GM12878 (cell line): ENCODE measurements around the gene GPR108. TPM values are rescaled to one million over a fixed set of nuclear protein-coding genes. Genes with fewer than 3 reads are reported as not detected.

Experiments used
- ATAC-seq: fragments of 200-7000 bp; cut with Tn5 transposase; 3 replicates; pipeline ENCODE4 v1.9.1; 2020; ENCODE audit warnings: mild to moderate bottlenecking, moderate library complexity
- BruUV-seq: library from RNA; stranded (reverse); fragments of 400-500 nt; replicated peaks from 2 replicates; lab custom pipeline; 2021; lab: Mats Ljungman, UMichigan
- CTCF ChIA-PET: fragments of 300-600 bp; sonication (Branson Sonifier 250); formaldehyde crosslinking; extraction: SDS; loops from one replicate; lab custom pipeline; 2021; ENCODE audit warnings: inconsistent platforms; lab: Yijun Ruan, JAX
- POLR2A ChIA-PET: fragments of 350-600 bp; formaldehyde crosslinking; extraction: SDS; loops from one replicate; lab custom pipeline; 2021; ENCODE audit warnings: inconsistent platforms; lab: Charles Lee
- RAD21 ChIA-PET: fragments of 300-600 bp; sonication (Branson Sonifier 250); formaldehyde crosslinking; loops from one replicate; lab custom pipeline; 2023; ENCODE audit warnings: antibody characterized with exemption; ENCODE audit not compliant: unreplicated experiment; lab: Charles Lee
- SMC1A ChIA-PET: fragments of 300-600 bp; sonication (Branson Sonifier 250); formaldehyde crosslinking; loops from one replicate; lab custom pipeline; 2023; ENCODE audit not compliant: unreplicated experiment, uncharacterized antibody; lab: Charles Lee
- DNase-seq: peaks from one replicate; pipeline ENCODE4 v3.0.0-alpha.2; 2011; ENCODE audit warnings: low read depth, low spot score
- FAIRE-seq: peaks from 3 replicates; lab custom pipeline; 2011; peaks lifted over from hg19 to GRCh38; lab: Jason Lieb, UNC
- H2AFZ ChIP-seq: 2 replicates; pipeline ENCODE4 v1.6.0; 2011; ENCODE audit warnings: low read depth, low read length, control low read depth; ENCODE audit not compliant: control insufficient read depth
- H3K27ac ChIP-seq: 2 replicates; pipeline ENCODE4 v1.5.1; 2011; ENCODE audit warnings: control low read depth; ENCODE audit not compliant: control insufficient read depth, insufficient read depth
- H3K27me3 ChIP-seq, 2 experiments: replicated peaks in 1 of 2; 2 replicates each; pipeline versions ENCODE4 v1.6.0 to v1.6.1; 2011; ENCODE audit warnings: low read length in 1 of 2; ENCODE audit not compliant: control insufficient read depth in 2 of 2, insufficient read depth in 2 of 2
- H3K36me3 ChIP-seq, 2 experiments: 2 replicates each; pipeline ENCODE4 v1.5.1; 2011; ENCODE audit warnings: low read length in 1 of 2; ENCODE audit not compliant: control insufficient read depth in 2 of 2, insufficient read depth in 2 of 2
- H3K4me1 ChIP-seq: 2 replicates; pipeline ENCODE4 v1.6.1; 2011; ENCODE audit warnings: mild to moderate bottlenecking, low read length, moderate library complexity, mixed read lengths; ENCODE audit not compliant: control insufficient read depth, insufficient read depth
- H3K4me2 ChIP-seq: 2 replicates; pipeline ENCODE4 v1.6.0; 2011; ENCODE audit warnings: control low read depth; ENCODE audit not compliant: control insufficient read depth, insufficient read depth
- H3K4me3 ChIP-seq: fragments of 200-600 bp; sonication (generic); 2 replicates; pipeline ENCODE4 v1.5.1; 2016
- H3K79me2 ChIP-seq: 2 replicates; pipeline ENCODE4 v1.6.0; 2011; ENCODE audit warnings: low read length; ENCODE audit not compliant: control insufficient read depth, insufficient read depth
- H3K9ac ChIP-seq: 2 replicates; pipeline ENCODE4 v1.8.0; 2011; ENCODE audit warnings: low read length, control low read depth, mixed read lengths; ENCODE audit not compliant: control insufficient read depth, insufficient read depth
- H3K9me3 ChIP-seq: replicated peaks from 3 replicates; pipeline ENCODE4 v1.5.1; 2011; ENCODE audit warnings: mild to moderate bottlenecking, low read length; ENCODE audit not compliant: control insufficient read depth, insufficient read depth
- H4K20me1 ChIP-seq: 2 replicates; pipeline ENCODE4 v1.6.0; 2011; ENCODE audit not compliant: control insufficient read depth, insufficient read depth
- ASH2L ChIP-seq: fragments of 300-600, 200-600 bp; sonication (generic); IDR thresholded peaks from 2 replicates; pipeline ENCODE4 v1.6.1; 2017; ENCODE audit warnings: low read depth, mild to moderate bottlenecking, borderline replicate concordance
- CTCF ChIP-seq, 3 experiments: IDR thresholded peaks in 2 of 3; conservative IDR thresholded peaks in 1 of 3; 2 replicates each; pipeline ENCODE4 v1.5.1; 2011; ENCODE audit warnings: low read depth in 3 of 3, low read length in 3 of 3, mild to moderate bottlenecking in 3 of 3, control low read depth in 2 of 3, moderate library complexity in 2 of 3, inconsistent platforms in 1 of 3, mixed read lengths in 1 of 3; ENCODE audit not compliant: control insufficient read depth in 2 of 3, insufficient read depth in 1 of 3; ENCODE audit errors: extremely low read depth in 1 of 3
- KDM1A ChIP-seq: fragments of 200-600 bp; sonication (generic); IDR thresholded peaks from 2 replicates; pipeline ENCODE4 v1.6.1; 2016; ENCODE audit warnings: borderline replicate concordance
- NBN ChIP-seq: fragments of 450-650 bp; IDR thresholded peaks from 2 replicates; pipeline ENCODE4 v1.6.1; 2016
- PBX3 ChIP-seq: IDR thresholded peaks from 2 replicates; pipeline ENCODE4 v1.6.1; 2011; ENCODE audit warnings: mild to moderate bottlenecking, low read depth, low read length, moderate library complexity; ENCODE audit not compliant: insufficient replicate concordance
- PKNOX1 ChIP-seq: fragments of 450-650 bp; IDR thresholded peaks from 2 replicates; pipeline ENCODE4 v1.6.1; 2016; ENCODE audit warnings: mild to moderate bottlenecking
- ZNF274 ChIP-seq: IDR thresholded peaks from one replicate; pipeline ENCODE4 v1.8.0; 2011; ENCODE audit not compliant: insufficient read length, insufficient read depth
- WGBS: methylation state at CpG from one replicate; pipeline ENCODE4 v1.1.6; 2016; ENCODE audit warnings: low lambda C conversion rate; ENCODE audit not compliant: insufficient replicate concordance, insufficient coverage; ENCODE audit errors: missing lambda C conversion rate; 5-methylcytosine and 5-hydroxymethylcytosine counted together
- in situ Hi-C: fragments of 300-500 bp; cut with MboI; formaldehyde crosslinking; loops from 9 replicates; pipeline ENCODE4 v1.14.3; 2018; ENCODE audit warnings: mixed read lengths
- intact Hi-C: fragments of 100-400 bp; cut with micrococcal nuclease; formaldehyde crosslinking; loops from one replicate; pipeline ENCODE4 v1.14.2; 2022; ENCODE audit not compliant: unreplicated experiment
- polyA plus RNA-seq, 11 experiments: library from polyadenylated mRNA; depleted of rRNA in 4 of 11; unstranded in 6 of 11; stranded (reverse) in 5 of 11; fragments of >200 nt; fragmentation: Nextera tagmentation in 4 of 11; fragmentation: Illumina TruSeq in 1 of 11; extraction: Ambion mirVana in 4 of 11; extraction: Trizol in 1 of 11; gene quantifications; 1 replicate in 1 of 11; 2 replicates in 10 of 11; pipeline versions ENCODE4 v1.2.1 to v1.2.3, GENCODE V29; 2011 to 2016; ENCODE audit warnings: inconsistent platforms in 2 of 11, missing spikeins in 2 of 11, low read depth in 1 of 11
- total RNA-seq, 4 experiments: library from RNA; depleted of rRNA in 3 of 4; stranded (reverse); fragments of >200 nt in 3 of 4; fragmentation: Illumina TruSeq in 1 of 4; extraction: Trizol in 1 of 4; gene quantifications; 2 replicates each; pipeline versions ENCODE4 v1.2.1 to v1.2.3, GENCODE V29; 2013 to 2021

The GPR108 gene
- total and polyA plus RNA-seq, 10 of the 15 experiments (the other 5 are each of a cell fraction or from before 2014, with no cell fraction given) = 4.4 to 87.2 (median 57.1) TPM

GRCh38 chr19:6710273-6711077, 26.9 kb downstream of the GPR108 start:
- Histone ChIP-seq H3K4me3 (no peak overlapping the region), H3K9me3 (no peaks in the 10 kb centered on the region), H4K20me1 (no peaks in the 10 kb centered on the region), H3K9ac (no peak overlapping the region), H3K4me1 (no peaks in the 10 kb centered on the region), H3K36me3 (no peaks in the 10 kb centered on the region), H3K79me2 (no peaks in the 10 kb centered on the region), H3K27ac (no peak overlapping the region), H3K4me2 (no peak overlapping the region), H3K27me3 (no peaks in the 10 kb centered on the region; a peak in 2 of 4 replicates), H2AFZ (no peak overlapping the region)
- TF ChIP-seq ASH2L = no peak
- TF ChIP-seq PBX3 = peak; percentile 30
- TF ChIP-seq PKNOX1 = peak; percentile 70
- TF ChIP-seq NBN = peak; percentile 30; the same call in 1 of the 2 replicates
- TF ChIP-seq CTCF (IDR thresholded peaks at IDR 0.05 in 2 of 3, conservative IDR thresholded peaks at IDR 0.05 in 1 of 3; ENCODE audit: control insufficient read depth in 2 of 3, extremely low read depth in 1 of 3, insufficient read depth in 1 of 3, low read depth in 3 of 3, low read length in 3 of 3) = peak in 2 of 3 experiments; percentile 2 to 30; a peak in 2 of 6 replicates
- no peak for TF ChIP-seq KDM1A
- TF ChIP-seq ZNF274 = no peak
- WGBS = 31% methylated on average over 29 of the region's 30 CpGs
- CTCF ChIA-PET = no interaction called here
- ATAC-seq (peak; percentile 77), FAIRE-seq (no peak), DNase-seq (no peak)
- SMC1A ChIA-PET = interaction anchor here (0.6 kb wide), 1 partner anchor 27 kb away, joined by 3 read pairs; the partner anchor contains the start of gene GPR108
- RAD21 ChIA-PET = no interaction called here
- POLR2A ChIA-PET = no interaction called here
- in situ Hi-C loops (no loop called here), intact Hi-C loops (no loop called here)
- no TSS peak for BruUV-seq
